Hepatocyte (in vitro differentiated cells): ENCODE results near the gene AUTS2. TPM values are rescaled to one million over a fixed set of nuclear protein-coding genes. Genes with fewer than 3 reads are reported as not detected.

Source experiments
- DNase-seq: peaks from one replicate; pipeline ENCODE4 v3.0.0-alpha.2; 2016; ENCODE audit warnings: low spot score
- H2AFZ ChIP-seq: fragments of 200-600 bp; sonication (generic); 2 replicates; pipeline ENCODE4 v1.6.0; 2016; ENCODE audit warnings: antibody characterized with exemption, mild to moderate bottlenecking
- H3K27ac ChIP-seq: fragments of 200-600 bp; sonication (generic); 2 replicates; pipeline ENCODE4 v1.5.1; 2016; ENCODE audit warnings: mild to moderate bottlenecking
- H3K27me3 ChIP-seq: fragments of 200-600 bp; sonication (generic); 2 replicates; pipeline ENCODE4 v1.6.1; 2016
- H3K36me3 ChIP-seq: fragments of 200-600 bp; sonication (generic); replicated peaks from 2 replicates; pipeline ENCODE4 v1.5.1; 2016; ENCODE audit warnings: low read depth; ENCODE audit not compliant: insufficient read depth
- H3K4me1 ChIP-seq: fragments of 200-600 bp; sonication (generic); 2 replicates; pipeline ENCODE4 v1.5.1; 2016; ENCODE audit warnings: mild to moderate bottlenecking, moderate library complexity; ENCODE audit not compliant: insufficient read depth
- H3K4me2 ChIP-seq: fragments of 200-600 bp; sonication (generic); 2 replicates; pipeline ENCODE4 v1.6.0; 2016
- H3K4me3 ChIP-seq: fragments of 200-600 bp; sonication (generic); 2 replicates; pipeline ENCODE4 v1.5.1; 2016; ENCODE audit warnings: mild to moderate bottlenecking
- H3K79me2 ChIP-seq: fragments of 200-600 bp; sonication (generic); 2 replicates; pipeline ENCODE4 v1.6.0; 2017; ENCODE audit warnings: mild to moderate bottlenecking
- H3K9me2 ChIP-seq: fragments of 200-600 bp; sonication (generic); replicated peaks from 2 replicates; pipeline ENCODE4 v1.6.0; 2017; ENCODE audit warnings: mild to moderate bottlenecking; ENCODE audit not compliant: insufficient read depth
- H3K9me3 ChIP-seq: fragments of 200-600 bp; sonication (generic); 2 replicates; pipeline ENCODE4 v1.5.1; 2016; ENCODE audit warnings: low read depth, mild to moderate bottlenecking
- H4K20me1 ChIP-seq: fragments of 200-600 bp; sonication (generic); 2 replicates; pipeline ENCODE4 v1.6.0; 2016; ENCODE audit warnings: mild to moderate bottlenecking; ENCODE audit not compliant: insufficient read depth, poor library complexity, severe bottlenecking
- CTCF ChIP-seq: fragments of 200-600 bp; sonication (generic); IDR thresholded peaks from 2 replicates; pipeline ENCODE4 v1.5.1; 2016; ENCODE audit warnings: antibody characterized with exemption, mild to moderate bottlenecking; ENCODE audit not compliant: poor library complexity
- EZH2 ChIP-seq: fragments of 200-600 bp; sonication (generic); IDR thresholded peaks from 2 replicates; pipeline ENCODE4 v1.6.1; 2016; ENCODE audit warnings: antibody characterized with exemption, mild to moderate bottlenecking, borderline replicate concordance
- EZH2phosphoT487 ChIP-seq: fragments of 200-600 bp; sonication (generic); IDR thresholded peaks from one replicate; pipeline ENCODE4 v1.6.1; 2018; ENCODE audit warnings: antibody characterized with exemption, mild to moderate bottlenecking, low read depth, moderate library complexity; ENCODE audit not compliant: unreplicated experiment, severe bottlenecking
- WGBS: methylation state at CpG from one replicate; pipeline ENCODE4 v1.1.6; 2016; ENCODE audit warnings: low lambda C conversion rate; ENCODE audit errors: missing lambda C conversion rate; 5-methylcytosine and 5-hydroxymethylcytosine counted together
- polyA plus RNA-seq: library from polyadenylated mRNA; unstranded; fragments of >200 nt; fragmentation: Nextera tagmentation; extraction: Ambion mirVana; gene quantifications from 2 replicates; pipeline ENCODE4 v1.2.1, GENCODE V29; 2016
- total RNA-seq: library from RNA; depleted of rRNA; stranded (reverse); fragments of >200 nt; gene quantifications from 2 replicates; pipeline ENCODE4 v1.2.3, GENCODE V29; 2014

The AUTS2 gene
- total and polyA plus RNA-seq, 2 experiments from 2014 or later = 34.4 to 40.9 TPM

DNA sequence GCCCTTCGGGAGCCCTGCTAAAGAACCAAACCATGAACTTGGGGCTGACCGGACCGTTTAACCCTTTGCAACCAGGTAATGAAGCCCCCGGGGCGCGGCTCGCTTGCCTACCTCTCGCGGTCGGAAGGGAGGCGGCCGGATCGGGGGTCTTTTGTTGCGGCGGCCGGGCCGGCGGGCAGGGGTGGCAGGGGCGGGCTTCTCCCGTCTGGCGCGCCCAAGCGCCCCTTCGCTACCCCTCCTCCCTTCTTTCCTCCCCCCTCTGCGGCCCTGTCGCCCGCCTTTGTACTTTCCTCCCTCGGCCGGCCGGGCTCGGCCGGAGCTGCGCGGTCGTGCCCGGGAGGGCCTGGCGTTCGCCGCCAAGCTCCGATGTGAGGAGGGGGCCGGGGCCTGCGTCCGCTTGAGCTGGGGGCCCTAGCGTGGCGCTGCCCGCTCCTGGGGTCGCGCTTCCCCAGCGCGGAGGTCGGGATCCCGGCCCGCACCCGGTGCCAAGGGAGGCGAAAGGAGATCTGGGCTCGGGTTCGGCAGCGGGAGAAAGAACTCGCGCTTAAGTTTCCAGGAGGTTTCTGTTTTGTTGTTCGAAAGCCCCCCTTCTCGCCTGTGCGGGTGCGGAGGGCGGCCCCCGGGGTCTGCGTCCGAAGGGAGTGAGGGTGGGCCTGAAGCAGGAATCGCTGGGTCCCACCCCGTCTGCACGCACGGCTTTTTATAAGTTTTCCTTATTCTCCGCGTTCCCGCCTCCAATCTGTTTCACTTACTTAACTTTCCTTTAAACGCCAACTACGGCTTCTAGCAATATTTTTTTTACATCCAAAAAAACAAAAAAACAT is 1096.9 kb downstream of the AUTS2 start:
- DNase-seq = peak; percentile 57
- Histone ChIP-seq H3K79me2 (peaks cover 52% of the 10 kb centered on the region), H2AFZ (peak overlapping the region; percentile 86), H3K9me3 (no peaks in the 10 kb centered on the region), H3K4me2 (peak overlapping the region; percentile 79), H4K20me1 (peaks cover 37% of the 10 kb centered on the region), H3K4me1 (peaks cover 6% of the 10 kb centered on the region), H3K4me3 (peak overlapping the region; percentile 97), H3K27ac (peak overlapping the region; percentile 88), H3K9me2 (no peaks in the 10 kb centered on the region), H3K36me3 (no peaks in the 10 kb centered on the region), H3K27me3 (no peaks in the 10 kb centered on the region)
- TF ChIP-seq CTCF (no peak), EZH2phosphoT487 (no peak), EZH2 (no peak)
- WGBS = under 1% methylated on average over 47 of the region's 77 CpGs

DNA sequence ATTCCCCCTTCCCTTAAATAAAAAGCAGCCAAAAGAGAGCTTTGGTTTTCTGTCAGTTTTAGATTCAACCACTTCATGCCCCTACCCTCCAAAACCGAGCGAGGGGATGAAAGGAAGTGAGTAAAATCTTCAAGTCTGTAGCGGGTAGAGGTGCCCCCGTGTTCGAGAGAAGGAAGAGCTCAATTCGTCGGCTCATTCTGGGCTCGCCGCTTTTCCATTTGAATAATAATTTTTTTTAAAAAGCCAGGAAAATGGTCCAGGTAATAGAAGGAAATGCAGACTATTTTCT is 1097.5 kb downstream of the AUTS2 start:
- peaks cover 58% of the 10 kb centered on the region for H3K79me2 ChIP-seq
- under 1% methylated on average over 9 of the region's 9 CpGs for WGBS

GRCh38 chr7:70696201-70696754 is 1098.0 kb downstream of the AUTS2 start:
- 17% methylated on average over 10 of the region's 10 CpGs for WGBS
- TF ChIP-seq EZH2phosphoT487 (no peak), CTCF (no peak), EZH2 (no peak)
- Histone ChIP-seq H3K4me1 (peaks cover 12% of the 10 kb centered on the region), H3K36me3 (no peaks in the 10 kb centered on the region), H3K9me3 (no peaks in the 10 kb centered on the region), H4K20me1 (peaks cover 47% of the 10 kb centered on the region), H3K79me2 (peaks cover 62% of the 10 kb centered on the region), H3K27me3 (no peaks in the 10 kb centered on the region), H3K4me2 (peak overlapping the region; percentile 79), H3K4me3 (peak overlapping the region; percentile 97), H2AFZ (no peak overlapping the region), H3K27ac (no peak overlapping the region), H3K9me2 (no peaks in the 10 kb centered on the region)
- DNase-seq = no peak

More for the DNA sequence above, 1097.5 kb downstream of the AUTS2 start:
- Histone ChIP-seq H3K9me3 (no peaks in the 10 kb centered on the region), H3K4me2 (peak overlapping the region; percentile 79), H3K27me3 (no peaks in the 10 kb centered on the region), H3K4me1 (peaks cover 12% of the 10 kb centered on the region), H3K36me3 (no peaks in the 10 kb centered on the region), H3K27ac (peak overlapping the region; percentile 88), H3K4me3 (peak overlapping the region; percentile 97), H2AFZ (peak overlapping the region; percentile 86), H4K20me1 (peaks cover 43% of the 10 kb centered on the region), H3K9me2 (no peaks in the 10 kb centered on the region)
- TF ChIP-seq EZH2 (no peak), EZH2phosphoT487 (no peak), CTCF (no peak)
- DNase-seq = no peak
